Memory B cell (primary cell): Measurements from ENCODE around the gene SSR2.
A peak's percentile ranks its signal among the peaks of the same experiment; 100 is the strongest.
"Not testable (repeated sequence)": the region's sequence is repeated elsewhere in the genome, so short reads cannot be mapped to it uniquely, and the experiment has no call there.

Experiments used
- ATAC-seq: fragments of 150-1000 bp; cut with Tn5 transposase; 2 replicates; pipeline ENCODE4 v1.10.0; 2021; ENCODE audit warnings: low read depth, mild to moderate bottlenecking, moderate library complexity
- DNase-seq, 2 donors: peaks; one replicate each; pipeline ENCODE4 v3.0.0; 2022; ENCODE audit warnings: low spot score in 2 of 2
- H3K27ac Mint-ChIP-seq: one replicate; pipeline ENCODE4 v1.8.0; 2022; ENCODE audit warnings: mild to moderate bottlenecking, moderate library complexity, mixed read lengths
- H3K27me3 Mint-ChIP-seq: one replicate; pipeline ENCODE4 v1.8.0; 2022; ENCODE audit warnings: mixed read lengths
- H3K36me3 Mint-ChIP-seq: one replicate; pipeline ENCODE4 v1.8.0; 2022; ENCODE audit warnings: mild to moderate bottlenecking, mixed read lengths
- H3K4me1 Mint-ChIP-seq: one replicate; pipeline ENCODE4 v1.8.0; 2022; ENCODE audit warnings: mixed read lengths
- H3K4me3 Mint-ChIP-seq: one replicate; pipeline ENCODE4 v1.8.0; 2022; ENCODE audit warnings: mild to moderate bottlenecking, moderate library complexity, mixed read lengths
- H3K9me3 Mint-ChIP-seq: one replicate; pipeline ENCODE4 v1.8.0; 2022; ENCODE audit warnings: mixed read lengths

The SSR2 gene

GRCh38 chr1:155993595-155993994 is 27.2 kb downstream of the SSR2 start:
- DNase-seq = no peak
- no peak overlapping the region for H3K4me3 Mint-ChIP-seq
- H3K9me3 Mint-ChIP-seq = no peaks in the 10 kb centered on the region
- ATAC-seq = no peak
- no peaks in the 10 kb centered on the region for H3K27me3 Mint-ChIP-seq
- no peak overlapping the region for H3K27ac Mint-ChIP-seq
- H3K4me1 Mint-ChIP-seq = peaks cover 14% of the 10 kb centered on the region
- no peaks in the 10 kb centered on the region for H3K36me3 Mint-ChIP-seq

GRCh38 chr1:155990005-155990739 is 30.6 kb downstream of the SSR2 start:
- H3K27me3 Mint-ChIP-seq = no peaks in the 10 kb centered on the region
- H3K36me3 Mint-ChIP-seq = no peaks in the 10 kb centered on the region
- DNase-seq = no peak
- ATAC-seq = peak; percentile 58
- H3K4me3 Mint-ChIP-seq = no peak overlapping the region
- no peak overlapping the region for H3K27ac Mint-ChIP-seq
- peaks cover 14% of the 10 kb centered on the region for H3K4me1 Mint-ChIP-seq
- no peaks in the 10 kb centered on the region for H3K9me3 Mint-ChIP-seq

GRCh38 chr1:155989242-155990004 is 31.3 kb downstream of the SSR2 start:
- ATAC-seq = peak; percentile 94
- Mint-ChIP-seq H3K4me3 (peak overlapping the region; percentile 50), H3K27me3 (no peaks in the 10 kb centered on the region), H3K27ac (no peak overlapping the region), H3K36me3 (no peaks in the 10 kb centered on the region), H3K4me1 (peaks cover 15% of the 10 kb centered on the region), H3K9me3 (no peaks in the 10 kb centered on the region)
- peak; percentile 87 to 89 for DNase-seq

GRCh38 chr1:155984903-155985645 is 35.7 kb downstream of the SSR2 start:
- ATAC-seq = not testable (repeated sequence)

GRCh38 chr1:155984341-155984740 is 36.4 kb downstream of the SSR2 start:
- Mint-ChIP-seq H3K9me3 (no peaks in the 10 kb centered on the region), H3K36me3 (no peaks in the 10 kb centered on the region), H3K27me3 (no peaks in the 10 kb centered on the region), H3K27ac (peak overlapping the region; percentile 91), H3K4me3 (no peak overlapping the region), H3K4me1 (peaks cover 44% of the 10 kb centered on the region)
- no peak for ATAC-seq
- no peak for DNase-seq

More at GRCh38 chr1:155984903-155985645, 35.7 kb downstream of the SSR2 start:
- H3K4me1 Mint-ChIP-seq = peaks cover 48% of the 10 kb centered on the region
- not testable (repeated sequence) for H3K36me3 Mint-ChIP-seq, H3K4me3 Mint-ChIP-seq, H3K9me3 Mint-ChIP-seq, H3K27ac Mint-ChIP-seq, DNase-seq, H3K27me3 Mint-ChIP-seq

- H3K4me1 Mint-ChIP-seq = peaks cover 40% of the 10 kb centered on the region
Measured at GRCh38 chr1:155983191-155984024, 37.3 kb downstream of the SSR2 start.

GRCh38 chr1:155982106-155982505 is 38.6 kb downstream of the SSR2 start:
- Mint-ChIP-seq H3K36me3 (peaks cover 5% of the 10 kb centered on the region), H3K9me3 (no peaks in the 10 kb centered on the region), H3K4me1 (peaks cover 40% of the 10 kb centered on the region), H3K4me3 (peak overlapping the region; percentile 86), H3K27me3 (no peaks in the 10 kb centered on the region), H3K27ac (peak overlapping the region; percentile 91)
- DNase-seq (no peak), ATAC-seq (no peak)

More at GRCh38 chr1:155983191-155984024, 37.3 kb downstream of the SSR2 start:
- H3K4me3 Mint-ChIP-seq = peak overlapping the region; percentile 62
- H3K9me3 Mint-ChIP-seq = no peaks in the 10 kb centered on the region
- peak overlapping the region; percentile 91 for H3K27ac Mint-ChIP-seq
- no peaks in the 10 kb centered on the region for H3K27me3 Mint-ChIP-seq
- ATAC-seq = peak; percentile 86
- no peaks in the 10 kb centered on the region for H3K36me3 Mint-ChIP-seq
- peak in 1 of 2 donors; percentile 56 for DNase-seq

- H3K27ac Mint-ChIP-seq = peak overlapping the region; percentile 91
- H3K27me3 Mint-ChIP-seq = no peaks in the 10 kb centered on the region
- no peaks in the 10 kb centered on the region for H3K9me3 Mint-ChIP-seq
- peaks cover 11% of the 10 kb centered on the region for H3K36me3 Mint-ChIP-seq
- peak overlapping the region; percentile 86 for H3K4me3 Mint-ChIP-seq
- ATAC-seq (peak; percentile 57), DNase-seq (peak in 1 of 2 donors; percentile 37)
- peaks cover 40% of the 10 kb centered on the region for H3K4me1 Mint-ChIP-seq
Measured at GRCh38 chr1:155981266-155982088, 39.3 kb downstream of the SSR2 start.

GRCh38 chr1:155979597-155980343 is 41.0 kb downstream of the SSR2 start:
- H3K9me3 Mint-ChIP-seq = no peaks in the 10 kb centered on the region
- peak overlapping the region; percentile 91 for H3K27ac Mint-ChIP-seq
- peak overlapping the region; percentile 86 for H3K4me3 Mint-ChIP-seq
- H3K36me3 Mint-ChIP-seq = peaks cover 17% of the 10 kb centered on the region
- no peak for DNase-seq
- H3K27me3 Mint-ChIP-seq = no peaks in the 10 kb centered on the region
- no peak for ATAC-seq
- H3K4me1 Mint-ChIP-seq = peaks cover 54% of the 10 kb centered on the region

- peak overlapping the region; percentile 91 for H3K27ac Mint-ChIP-seq
- no peak for DNase-seq
- no peaks in the 10 kb centered on the region for H3K9me3 Mint-ChIP-seq
- H3K27me3 Mint-ChIP-seq = no peaks in the 10 kb centered on the region
- peaks cover 57% of the 10 kb centered on the region for H3K4me1 Mint-ChIP-seq
- H3K36me3 Mint-ChIP-seq = peaks cover 21% of the 10 kb centered on the region
- ATAC-seq = no peak
- H3K4me3 Mint-ChIP-seq = peak overlapping the region; percentile 86
Measured at GRCh38 chr1:155978973-155979429, 41.8 kb downstream of the SSR2 start.

GRCh38 chr1:155978325-155978972 is 42.3 kb downstream of the SSR2 start, which contains the start of gene ARHGEF2:
Gene ARHGEF2, minus strand, starts transcription at chr1:155978547. Its CDS starts 120 bp downstream, at chr1:155978427.
- DNase-seq (peak; percentile 67 to 70), ATAC-seq (peak; percentile 81)
- Mint-ChIP-seq H3K27me3 (no peaks in the 10 kb centered on the region), H3K4me3 (peak within 1 kb of the TSS; percentile 86), H3K27ac (peak within 1 kb of the TSS; percentile 91), H3K36me3 (peaks cover 21% of the 10 kb centered on the region), H3K4me1 (peaks cover 53% of the 10 kb centered on the region), H3K9me3 (no peaks in the 10 kb centered on the region)
